Endothelial cell of umbilical vein (primary cell): ENCODE data around the gene PRR15L. TPM values are rescaled to one million over a fixed set of nuclear protein-coding genes. Genes with fewer than 3 reads are reported as not detected.

Experiments used
- BruUV-seq: library from RNA; stranded (reverse); fragments of 400-500 nt; replicated peaks from 2 replicates; lab custom pipeline; 2021; lab: Mats Ljungman, UMichigan
- CTCF ChIA-PET: fragments of 300-600, 350-600 bp; sonication (Branson Sonifier 250); formaldehyde crosslinking; loops from one replicate; lab custom pipeline; 2021; ENCODE audit warnings: antibody characterized with exemption, inconsistent platforms; lab: Charles Lee
- POLR2A ChIA-PET: fragments of 300-600, 350-600 bp; sonication (Branson Sonifier 250); formaldehyde crosslinking; loops from one replicate; lab custom pipeline; 2021; ENCODE audit warnings: antibody characterized with exemption, inconsistent platforms; lab: Charles Lee
- DNase-seq: peaks from one replicate; pipeline ENCODE4 v3.0.0-alpha.2; 2011; ENCODE audit warnings: low read depth, low spot score
- FAIRE-seq: peaks from 2 replicates; lab custom pipeline; 2011; peaks lifted over from hg19 to GRCh38; lab: Jason Lieb, UNC
- H2AFZ ChIP-seq: 2 replicates; pipeline ENCODE4 v1.6.0; 2012; ENCODE audit warnings: low read depth, low read length, control low read depth, inconsistent platforms
- H3K27ac ChIP-seq: 2 replicates; pipeline ENCODE4 v1.5.1; 2011; ENCODE audit warnings: low read depth, mild to moderate bottlenecking, control low read depth, low read length, moderate library complexity; ENCODE audit not compliant: insufficient read depth
- H3K27me3 ChIP-seq, 2 experiments: 2 replicates each; pipeline versions ENCODE4 v1.6.0 to v1.6.1; 2011; ENCODE audit warnings: low read length in 2 of 2, mixed read lengths in 1 of 2; ENCODE audit not compliant: control insufficient read depth in 2 of 2, insufficient read depth in 2 of 2
- H3K36me3 ChIP-seq, 2 experiments: 2 replicates in 1 of 2; 3 replicates in 1 of 2; pipeline ENCODE4 v1.5.1; 2011; ENCODE audit warnings: low read length in 2 of 2, mild to moderate bottlenecking in 1 of 2, moderate library complexity in 1 of 2; ENCODE audit not compliant: control insufficient read depth in 2 of 2, insufficient read depth in 2 of 2; ENCODE audit errors: extremely low read depth in 1 of 2
- H3K4me1 ChIP-seq: 3 replicates; pipeline ENCODE4 v1.5.1; 2011; ENCODE audit warnings: mild to moderate bottlenecking, low read length; ENCODE audit not compliant: control insufficient read depth, insufficient read depth; ENCODE audit errors: extremely low read depth
- H3K4me2 ChIP-seq: 2 replicates; pipeline ENCODE4 v1.6.1; 2011; ENCODE audit warnings: low read length, control low read depth, mixed read lengths; ENCODE audit not compliant: insufficient read depth
- H3K4me3 ChIP-seq, 3 experiments: fragments of 200-600 bp in 1 of 3; sonication (generic), shearing (Covaris generic) in 1 of 3; replicated peaks in 1 of 3; 2 replicates each; pipeline ENCODE4 v1.5.1; 2011 to 2016; ENCODE audit warnings: control low read depth in 3 of 3, low read length in 3 of 3, mild to moderate bottlenecking in 2 of 3, inconsistent platforms in 1 of 3, low read depth in 1 of 3, moderate library complexity in 1 of 3; ENCODE audit not compliant: insufficient read depth in 1 of 3
- H3K79me2 ChIP-seq: 2 replicates; pipeline ENCODE4 v1.6.0; 2012; ENCODE audit warnings: low read length, inconsistent platforms; ENCODE audit not compliant: control insufficient read depth, insufficient read depth
- H3K9ac ChIP-seq: replicated peaks from 2 replicates; pipeline ENCODE3; 2011; ENCODE audit warnings: low read length, control low read depth; ENCODE audit not compliant: insufficient read depth; ENCODE audit errors: extremely low read depth
- H3K9me1 ChIP-seq: replicated peaks from 3 replicates; pipeline ENCODE4 v1.6.0; 2011; ENCODE audit warnings: mild to moderate bottlenecking, low read length; ENCODE audit not compliant: control insufficient read depth, insufficient read depth; ENCODE audit errors: extremely low read depth
- H3K9me3 ChIP-seq: replicated peaks from 2 replicates; pipeline ENCODE4 v1.5.1; 2012; ENCODE audit warnings: low read length, inconsistent platforms; ENCODE audit not compliant: control insufficient read depth, insufficient read depth
- H4K20me1 ChIP-seq: replicated peaks from 2 replicates; pipeline ENCODE3; 2011; ENCODE audit warnings: mild to moderate bottlenecking, low read length; ENCODE audit not compliant: control insufficient read depth, insufficient read depth; ENCODE audit errors: extremely low read depth
- CTCF ChIP-seq, 2 donors: IDR thresholded peaks; 1 replicate in 1 of 2; 2 replicates in 1 of 2; pipeline ENCODE4 v1.5.1; 2011; ENCODE audit warnings: low read length in 2 of 2, mild to moderate bottlenecking in 2 of 2, moderate library complexity in 2 of 2, control low read depth in 1 of 2, inconsistent platforms in 1 of 2, low read depth in 1 of 2; ENCODE audit not compliant: insufficient read depth in 1 of 2; ENCODE audit errors: extremely low read depth in 1 of 2
- EZH2 ChIP-seq: IDR thresholded peaks from 2 replicates; pipeline ENCODE4 v1.6.1; 2012; ENCODE audit warnings: borderline replicate concordance, low read depth, mild to moderate bottlenecking, moderate library complexity, low read length, inconsistent platforms; ENCODE audit not compliant: severe bottlenecking
- FOS ChIP-seq: IDR thresholded peaks from 2 replicates; pipeline ENCODE4 v1.6.1; 2011; ENCODE audit warnings: mild to moderate bottlenecking, low read length, moderate library complexity, borderline replicate concordance; ENCODE audit not compliant: insufficient read depth
- GATA2 ChIP-seq: IDR thresholded peaks from 2 replicates; pipeline ENCODE4 v1.7.0; 2011; ENCODE audit warnings: low read depth, mild to moderate bottlenecking, moderate library complexity, mixed read lengths, low read length; ENCODE audit not compliant: insufficient read length, insufficient read depth
- JUN ChIP-seq: IDR thresholded peaks from 2 replicates; pipeline ENCODE4 v1.6.1; 2011; ENCODE audit warnings: borderline replicate concordance, low read depth; ENCODE audit not compliant: insufficient read length, insufficient read depth
- MAX ChIP-seq: IDR thresholded peaks from 2 replicates; pipeline ENCODE4 v1.6.1; 2011; ENCODE audit not compliant: insufficient read depth, insufficient read length
- MYC ChIP-seq: IDR thresholded peaks from one replicate; pipeline ENCODE4 v1.6.1; 2011; ENCODE audit warnings: mild to moderate bottlenecking, low read depth, low read length
- POLR2A ChIP-seq: IDR thresholded peaks from 2 replicates; pipeline ENCODE4 v1.6.1; 2012; ENCODE audit warnings: low read depth, mild to moderate bottlenecking, control low read depth, low read length
- POLR2AphosphoS5 ChIP-seq: IDR thresholded peaks from 2 replicates; pipeline ENCODE4 v1.6.1; 2012; ENCODE audit warnings: low read depth, mild to moderate bottlenecking, control low read depth, low read length, moderate library complexity; ENCODE audit not compliant: insufficient read depth
- dilution Hi-C: fragments of 300-500 bp; cut with MboI; formaldehyde crosslinking; loops from one replicate; pipeline ENCODE4 v1.15.0; 2019; ENCODE audit warnings: low sequenced_read_pairs; ENCODE audit not compliant: extremely low pct_ligation_motif_present
- intact Hi-C: fragments of 100-400 bp; cut with micrococcal nuclease; formaldehyde crosslinking; loops from one replicate; pipeline ENCODE4 v1.10.0; 2022
- polyA plus RNA-seq, 4 experiments: library from polyadenylated mRNA; depleted of rRNA in 3 of 4; stranded (reverse) in 3 of 4; unstranded in 1 of 4; fragments of >200 nt; gene quantifications; 2 replicates each; pipeline versions ENCODE4 v1.2.1 to v1.2.3, GENCODE V29; 2011 to 2012; ENCODE audit warnings: missing spikeins in 1 of 4
- total RNA-seq: library from RNA; stranded (reverse); gene quantifications from 2 replicates; pipeline ENCODE4 v1.2.3, GENCODE V29; 2021

Gene PRR15L
- total and polyA plus RNA-seq, 2 donors (not counting 3 experiments of a cell fraction or from before 2014, with no cell fraction given) = not detected

- no peak for FAIRE-seq
- Histone ChIP-seq H4K20me1 (no peaks in the 10 kb centered on the region), H3K27ac (no peak overlapping the region), H3K9ac (no peak overlapping the region), H3K4me3 (no peak overlapping the region), H3K79me2 (no peaks in the 10 kb centered on the region), H3K9me1 (no peaks in the 10 kb centered on the region), H3K9me3 (no peaks in the 10 kb centered on the region), H2AFZ (no peak overlapping the region), H3K27me3 (no peaks in the 10 kb centered on the region), H3K4me1 (peaks cover 4% of the 10 kb centered on the region), H3K36me3 (peaks cover 0 to 8% of the 10 kb centered on the region in 2 experiments), H3K4me2 (no peak overlapping the region)
- intact Hi-C loops = no loop called here
- dilution Hi-C loops = no loop called here
- TF ChIP-seq POLR2AphosphoS5 (no peak), MAX (no peak), POLR2A (no peak), CTCF (IDR thresholded peaks at IDR 0.05; ENCODE audit: extremely low read depth in 1 of 2, insufficient read depth in 1 of 2, low read depth in 1 of 2, low read length in 2 of 2) (no peak), JUN (no peak), MYC (no peak)
- POLR2A ChIA-PET = no interaction called here
- no TSS peak for BruUV-seq
- no peak for DNase-seq
- CTCF ChIA-PET = interaction anchor here (1.0 to 1.6 kb wide), 2 partner anchors 14 to 23 kb away, joined by 3 to 6 read pairs; no protein-coding TSS in a partner anchor
These were observed 38.7 kb downstream of the PRR15L start for GRCh38 chr17:47918991-47919390.

- ChIA-PET POLR2A (no interaction called here), CTCF (interaction anchor here (1.0 kb wide), 1 partner anchor 24 kb away, joined by 3 read pairs; no protein-coding TSS in a partner anchor)
- H3K27ac ChIP-seq = no peak overlapping the region
- DNase-seq (no peak), FAIRE-seq (peak; percentile 38)
- no peak overlapping the region for H3K4me3 ChIP-seq
- peaks cover 4% of the 10 kb centered on the region for H3K4me1 ChIP-seq
- TF ChIP-seq EZH2 (no peak), CTCF (IDR thresholded peaks at IDR 0.05; ENCODE audit: extremely low read depth in 1 of 2, insufficient read depth in 1 of 2, low read depth in 1 of 2, low read length in 2 of 2) (no peak), MYC (no peak), POLR2A (no peak), JUN (no peak), GATA2 (no peak), POLR2AphosphoS5 (no peak), FOS (no peak), MAX (no peak)
- no peak overlapping the region for H3K9ac ChIP-seq
- no peaks in the 10 kb centered on the region for H4K20me1 ChIP-seq
- H3K4me2 ChIP-seq = no peak overlapping the region
- no peaks in the 10 kb centered on the region for H3K9me1 ChIP-seq
- dilution Hi-C loops = no loop called here
- H2AFZ ChIP-seq = no peak overlapping the region
- intact Hi-C loops = no loop called here
- H3K36me3 ChIP-seq = peaks cover 0 to 2% of the 10 kb centered on the region in 2 experiments
- no peaks in the 10 kb centered on the region for H3K79me2 ChIP-seq
- H3K9me3 ChIP-seq = no peaks in the 10 kb centered on the region
- BruUV-seq = no TSS peak
- no peaks in the 10 kb centered on the region for H3K27me3 ChIP-seq
These were observed 39.7 kb downstream of the PRR15L start for GRCh38 chr17:47918006-47918405.
